Hepatocyte (in vitro differentiated cells): Measurements from ENCODE around the gene TOP3A. TPM values are rescaled to one million over a fixed set of nuclear protein-coding genes. Genes with fewer than 3 reads are reported as not detected.
A peak's percentile ranks its signal among the peaks of the same experiment; 100 is the strongest.

Source experiments
- DNase-seq: peaks from one replicate; pipeline ENCODE4 v3.0.0-alpha.2; 2016; ENCODE audit warnings: low spot score
- H2AFZ ChIP-seq: fragments of 200-600 bp; sonication (generic); 2 replicates; pipeline ENCODE4 v1.6.0; 2016; ENCODE audit warnings: antibody characterized with exemption, mild to moderate bottlenecking
- H3K27ac ChIP-seq: fragments of 200-600 bp; sonication (generic); 2 replicates; pipeline ENCODE4 v1.5.1; 2016; ENCODE audit warnings: mild to moderate bottlenecking
- H3K27me3 ChIP-seq: fragments of 200-600 bp; sonication (generic); 2 replicates; pipeline ENCODE4 v1.6.1; 2016
- H3K36me3 ChIP-seq: fragments of 200-600 bp; sonication (generic); replicated peaks from 2 replicates; pipeline ENCODE4 v1.5.1; 2016; ENCODE audit warnings: low read depth; ENCODE audit not compliant: insufficient read depth
- H3K4me1 ChIP-seq: fragments of 200-600 bp; sonication (generic); 2 replicates; pipeline ENCODE4 v1.5.1; 2016; ENCODE audit warnings: mild to moderate bottlenecking, moderate library complexity; ENCODE audit not compliant: insufficient read depth
- H3K4me2 ChIP-seq: fragments of 200-600 bp; sonication (generic); 2 replicates; pipeline ENCODE4 v1.6.0; 2016
- H3K4me3 ChIP-seq: fragments of 200-600 bp; sonication (generic); 2 replicates; pipeline ENCODE4 v1.5.1; 2016; ENCODE audit warnings: mild to moderate bottlenecking
- H3K79me2 ChIP-seq: fragments of 200-600 bp; sonication (generic); 2 replicates; pipeline ENCODE4 v1.6.0; 2017; ENCODE audit warnings: mild to moderate bottlenecking
- H3K9me2 ChIP-seq: fragments of 200-600 bp; sonication (generic); replicated peaks from 2 replicates; pipeline ENCODE4 v1.6.0; 2017; ENCODE audit warnings: mild to moderate bottlenecking; ENCODE audit not compliant: insufficient read depth
- H3K9me3 ChIP-seq: fragments of 200-600 bp; sonication (generic); 2 replicates; pipeline ENCODE4 v1.5.1; 2016; ENCODE audit warnings: low read depth, mild to moderate bottlenecking
- H4K20me1 ChIP-seq: fragments of 200-600 bp; sonication (generic); 2 replicates; pipeline ENCODE4 v1.6.0; 2016; ENCODE audit warnings: mild to moderate bottlenecking; ENCODE audit not compliant: insufficient read depth, poor library complexity, severe bottlenecking
- CTCF ChIP-seq: fragments of 200-600 bp; sonication (generic); IDR thresholded peaks from 2 replicates; pipeline ENCODE4 v1.5.1; 2016; ENCODE audit warnings: antibody characterized with exemption, mild to moderate bottlenecking; ENCODE audit not compliant: poor library complexity
- EZH2 ChIP-seq: fragments of 200-600 bp; sonication (generic); IDR thresholded peaks from 2 replicates; pipeline ENCODE4 v1.6.1; 2016; ENCODE audit warnings: antibody characterized with exemption, mild to moderate bottlenecking, borderline replicate concordance
- EZH2phosphoT487 ChIP-seq: fragments of 200-600 bp; sonication (generic); IDR thresholded peaks from one replicate; pipeline ENCODE4 v1.6.1; 2018; ENCODE audit warnings: antibody characterized with exemption, mild to moderate bottlenecking, low read depth, moderate library complexity; ENCODE audit not compliant: unreplicated experiment, severe bottlenecking
- WGBS: methylation state at CpG from one replicate; pipeline ENCODE4 v1.1.6; 2016; ENCODE audit warnings: low lambda C conversion rate; ENCODE audit errors: missing lambda C conversion rate; 5-methylcytosine and 5-hydroxymethylcytosine counted together
- polyA plus RNA-seq: library from polyadenylated mRNA; unstranded; fragments of >200 nt; fragmentation: Nextera tagmentation; extraction: Ambion mirVana; gene quantifications from 2 replicates; pipeline ENCODE4 v1.2.1, GENCODE V29; 2016
- total RNA-seq: library from RNA; depleted of rRNA; stranded (reverse); fragments of >200 nt; gene quantifications from 2 replicates; pipeline ENCODE4 v1.2.3, GENCODE V29; 2014

The TOP3A gene
- total RNA-seq (24.3 and 28.2 TPM in 2 replicates), polyA plus RNA-seq (15.5 and 22.5 TPM in 2 replicates)

- no peaks in the 10 kb centered on the region for H3K9me3 ChIP-seq
- peaks cover 8% of the 10 kb centered on the region for H4K20me1 ChIP-seq
- H3K79me2 ChIP-seq, result peaks cover 84% of the 10 kb centered on the region
- peak; percentile 98 for DNase-seq
- H3K27ac ChIP-seq, result peak within 1 kb of the TSS; percentile 92
- H3K4me2 ChIP-seq, result peak within 1 kb of the TSS; percentile 93
- under 1% methylated on average over 76 of the region's 78 CpGs for WGBS
- TF ChIP-seq EZH2 (no peak), EZH2phosphoT487 (no peak), CTCF (no peak)
- H2AFZ ChIP-seq, result peak within 1 kb of the TSS; percentile 72
- peak within 1 kb of the TSS; percentile 38 for H3K4me3 ChIP-seq
- H3K36me3 ChIP-seq, result no peaks in the 10 kb centered on the region
- H3K9me2 ChIP-seq, result no peaks in the 10 kb centered on the region
- peaks cover 56% of the 10 kb centered on the region for H3K4me1 ChIP-seq
- no peaks in the 10 kb centered on the region for H3K27me3 ChIP-seq
Observed at GRCh38 chr17:18314731-18315561, at the start of gene TOP3A, which contains the start of gene SMCR8. TSS of gene TOP3A (minus strand) at chr17:18314994. CDS start at chr17:18314778, 216 bp downstream. TSS of gene SMCR8 (plus strand) at chr17:18315293. CDS start at chr17:18315790, 497 bp downstream.

DNA sequence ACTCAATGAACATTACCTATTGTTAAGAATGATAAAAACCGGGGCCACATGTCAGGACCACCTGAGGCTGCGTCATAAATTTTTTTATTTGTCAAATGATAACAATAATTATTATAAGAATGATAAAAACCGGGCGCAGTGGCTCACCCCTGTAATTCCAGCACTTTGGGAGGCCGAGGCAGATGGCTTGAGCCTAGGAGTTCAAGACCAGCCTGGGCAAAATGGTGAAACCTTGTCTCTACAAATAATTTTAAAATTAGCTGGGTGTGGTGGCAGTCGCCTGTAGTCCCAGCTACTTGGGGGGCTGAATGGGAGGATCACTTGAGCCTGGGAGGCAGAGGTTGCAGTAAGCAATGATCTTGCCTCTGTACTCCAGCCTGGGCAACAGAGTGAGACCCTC, 49.4 kb upstream of the TOP3A start:
- no peak for DNase-seq
- no peaks in the 10 kb centered on the region for H3K9me2 ChIP-seq
- H3K79me2 ChIP-seq, result peaks cover 16% of the 10 kb centered on the region
- H3K27me3 ChIP-seq, result no peaks in the 10 kb centered on the region
- no peaks in the 10 kb centered on the region for H4K20me1 ChIP-seq
- WGBS, result 90% methylated on average over 6 of the region's 6 CpGs
- H3K36me3 ChIP-seq, result no peaks in the 10 kb centered on the region
- no peak overlapping the region for H3K4me3 ChIP-seq
- no peak overlapping the region for H3K27ac ChIP-seq
- H3K4me1 ChIP-seq, result peaks cover 7% of the 10 kb centered on the region
- H3K4me2 ChIP-seq, result no peak overlapping the region
- H2AFZ ChIP-seq, result no peak overlapping the region
- no peak for TF ChIP-seq CTCF
- no peak for TF ChIP-seq EZH2
- no peak for TF ChIP-seq EZH2phosphoT487
- no peaks in the 10 kb centered on the region for H3K9me3 ChIP-seq

- Histone ChIP-seq H3K27me3 (no peaks in the 10 kb centered on the region), H3K36me3 (no peaks in the 10 kb centered on the region), H3K4me3 (peak within 1 kb of the TSS; percentile 54), H3K4me2 (peak within 1 kb of the TSS; percentile 92), H3K27ac (peak within 1 kb of the TSS; percentile 17), H3K9me2 (no peaks in the 10 kb centered on the region), H2AFZ (peak within 1 kb of the TSS; percentile 78), H3K9me3 (no peaks in the 10 kb centered on the region), H3K4me1 (peaks cover 7% of the 10 kb centered on the region), H4K20me1 (no peaks in the 10 kb centered on the region), H3K79me2 (peaks cover 16% of the 10 kb centered on the region)
- peak; percentile 96 for DNase-seq
- 2% methylated on average over 63 of the region's 76 CpGs for WGBS
- no peak for TF ChIP-seq EZH2
- no peak for TF ChIP-seq CTCF
- no peak for TF ChIP-seq EZH2phosphoT487
Observed at GRCh38 chr17:18363101-18364049, 48.6 kb upstream of the TOP3A start, which contains the start of gene SHMT1. TSS of gene SHMT1 (minus strand) at chr17:18363550. CDS start at chr17:18355981, 7,569 bp downstream.
